Measurements from ENCODE around the gene DCBLD1.

The DCBLD1 gene

GRCh38 chr6:117552618-117553017 is 70.1 kb downstream of the DCBLD1 start:
- no peak overlapping the region for H3K27ac ChIP-seq (ENCODE audit: low read length)
- H3K9ac ChIP-seq (ENCODE audit: low read depth, low read length) = no peak overlapping the region
- no peaks in the 10 kb centered on the region for H3K9me3 ChIP-seq (ENCODE audit: insufficient read depth, low read depth, low read length)
- H3K4me1 ChIP-seq (ENCODE audit: insufficient read depth, low read length) = peaks cover 15% of the 10 kb centered on the region
- no peaks in the 10 kb centered on the region for H3K27me3 ChIP-seq (ENCODE audit: insufficient read depth, low read length)
- no peaks in the 10 kb centered on the region for H3K36me3 ChIP-seq (ENCODE audit: insufficient read depth, low read depth, low read length)
- no peak overlapping the region for H3K4me3 ChIP-seq (ENCODE audit: low read length)

DNA sequence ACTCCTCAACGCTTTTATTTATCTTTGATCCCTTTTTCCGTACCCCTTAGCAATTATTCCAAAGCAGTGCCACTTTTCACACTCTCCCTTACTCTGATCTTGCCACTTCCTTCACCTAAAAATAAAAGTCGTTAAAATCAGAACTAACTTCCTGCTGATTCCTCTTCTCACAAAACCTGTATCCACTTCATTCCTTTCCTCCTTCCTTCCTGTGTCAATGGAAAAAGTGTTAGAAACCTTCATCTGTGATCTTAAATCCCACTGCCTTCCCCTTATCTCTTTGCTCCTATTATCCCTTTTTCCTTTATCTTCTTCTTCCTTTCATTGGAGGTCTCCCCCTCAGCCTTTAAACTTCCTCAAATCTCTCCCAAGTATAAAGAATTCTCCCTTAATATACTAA is 70.7 kb downstream of the DCBLD1 start:
- Histone ChIP-seq H3K9me3 (ENCODE audit: insufficient read depth, low read depth, low read length) (no peaks in the 10 kb centered on the region), H3K27ac (ENCODE audit: low read length) (no peak overlapping the region), H3K27me3 (ENCODE audit: insufficient read depth, low read length) (no peaks in the 10 kb centered on the region), H3K4me1 (ENCODE audit: insufficient read depth, low read length) (peaks cover 15% of the 10 kb centered on the region), H3K9ac (ENCODE audit: low read depth, low read length) (no peak overlapping the region), H3K36me3 (ENCODE audit: insufficient read depth, low read depth, low read length) (no peaks in the 10 kb centered on the region), H3K4me3 (ENCODE audit: low read length) (no peak overlapping the region)

DNA sequence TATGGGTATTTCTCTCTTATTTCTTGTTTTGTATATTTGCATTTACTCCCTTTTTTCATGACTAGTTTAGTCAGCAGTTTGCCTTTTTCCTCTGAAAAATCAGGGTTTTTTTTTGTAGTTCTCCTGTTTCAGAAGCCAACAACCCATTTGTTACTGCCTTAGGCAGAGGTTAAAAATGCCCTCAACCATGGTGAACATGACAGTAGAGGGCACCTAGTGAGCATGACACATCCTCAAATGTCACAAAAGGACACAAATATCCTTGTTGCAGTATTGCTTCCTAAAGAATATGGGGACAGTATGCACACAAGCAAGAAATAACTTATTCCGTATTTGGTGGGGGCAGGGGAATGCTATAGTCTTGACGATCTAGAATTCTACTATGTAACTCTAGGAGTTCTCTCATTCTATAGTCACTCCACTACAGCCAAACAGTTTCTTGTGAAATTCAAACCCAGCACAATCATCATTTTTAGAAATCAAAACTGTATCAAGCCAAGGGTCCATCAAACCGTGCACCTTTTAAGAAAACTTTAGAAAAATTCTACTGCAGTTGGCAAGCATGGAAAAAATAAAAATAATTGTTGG is 72.9 kb downstream of the DCBLD1 start:
- no peak overlapping the region for H3K9ac ChIP-seq (ENCODE audit: low read depth, low read length)
- no peaks in the 10 kb centered on the region for H3K9me3 ChIP-seq (ENCODE audit: insufficient read depth, low read depth, low read length)
- peaks cover 2% of the 10 kb centered on the region for H3K4me1 ChIP-seq (ENCODE audit: insufficient read depth, low read length)
- no peak overlapping the region for H3K4me3 ChIP-seq (ENCODE audit: low read length)
- no peak overlapping the region for H3K27ac ChIP-seq (ENCODE audit: low read length)
- no peaks in the 10 kb centered on the region for H3K36me3 ChIP-seq (ENCODE audit: insufficient read depth, low read depth, low read length)
- H3K27me3 ChIP-seq (ENCODE audit: insufficient read depth, low read length) = no peaks in the 10 kb centered on the region

GRCh38 chr6:117555882-117556498 is 73.5 kb downstream of the DCBLD1 start:
- H3K36me3 ChIP-seq (ENCODE audit: insufficient read depth, low read depth, low read length) = no peaks in the 10 kb centered on the region
- H3K27ac ChIP-seq (ENCODE audit: low read length) = no peak overlapping the region
- no peak overlapping the region for H3K9ac ChIP-seq (ENCODE audit: low read depth, low read length)
- H3K4me3 ChIP-seq (ENCODE audit: low read length) = no peak overlapping the region
- H3K9me3 ChIP-seq (ENCODE audit: insufficient read depth, low read depth, low read length) = no peaks in the 10 kb centered on the region
- no peaks in the 10 kb centered on the region for H3K4me1 ChIP-seq (ENCODE audit: insufficient read depth, low read length)
- H3K27me3 ChIP-seq (ENCODE audit: insufficient read depth, low read length) = no peaks in the 10 kb centered on the region

DNA sequence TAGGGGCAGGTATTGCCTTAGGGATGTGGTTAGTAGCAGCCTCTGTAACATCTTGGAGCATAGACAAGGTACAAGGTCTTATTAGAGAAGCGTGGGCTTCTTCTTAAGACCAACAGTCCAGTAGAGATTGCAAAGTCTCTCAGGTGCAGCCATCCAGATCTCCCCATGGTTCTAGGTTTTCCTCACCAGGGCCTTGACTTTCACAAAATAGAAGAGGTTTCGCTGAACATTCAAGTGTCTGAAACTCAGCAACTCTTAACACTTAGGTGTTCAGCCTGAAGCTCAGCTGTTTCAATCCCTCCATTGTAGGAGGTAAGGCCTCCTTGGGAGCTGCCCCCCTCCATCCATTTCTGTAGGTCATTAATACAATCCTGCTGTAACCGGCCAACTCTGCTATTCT is 75.5 kb downstream of the DCBLD1 start:
- no peaks in the 10 kb centered on the region for H3K4me1 ChIP-seq (ENCODE audit: insufficient read depth, low read length)
- H3K27ac ChIP-seq (ENCODE audit: low read length) = no peak overlapping the region
- no peak overlapping the region for H3K9ac ChIP-seq (ENCODE audit: low read depth, low read length)
- H3K36me3 ChIP-seq (ENCODE audit: insufficient read depth, low read depth, low read length) = peaks cover 4% of the 10 kb centered on the region
- no peak overlapping the region for H3K4me3 ChIP-seq (ENCODE audit: low read length)
- no peaks in the 10 kb centered on the region for H3K27me3 ChIP-seq (ENCODE audit: insufficient read depth, low read length)
- no peaks in the 10 kb centered on the region for H3K9me3 ChIP-seq (ENCODE audit: insufficient read depth, low read depth, low read length)

GRCh38 chr6:117558818-117559217 is 76.3 kb downstream of the DCBLD1 start:
- no peak overlapping the region for H3K4me3 ChIP-seq (ENCODE audit: low read length)
- H3K9me3 ChIP-seq (ENCODE audit: insufficient read depth, low read depth, low read length) = no peaks in the 10 kb centered on the region
- H3K9ac ChIP-seq (ENCODE audit: low read depth, low read length) = no peak overlapping the region
- H3K27ac ChIP-seq (ENCODE audit: low read length) = no peak overlapping the region
- H3K36me3 ChIP-seq (ENCODE audit: insufficient read depth, low read depth, low read length) = peaks cover 9% of the 10 kb centered on the region
- H3K27me3 ChIP-seq (ENCODE audit: insufficient read depth, low read length) = no peaks in the 10 kb centered on the region
- H3K4me1 ChIP-seq (ENCODE audit: insufficient read depth, low read length) = no peaks in the 10 kb centered on the region

DNA sequence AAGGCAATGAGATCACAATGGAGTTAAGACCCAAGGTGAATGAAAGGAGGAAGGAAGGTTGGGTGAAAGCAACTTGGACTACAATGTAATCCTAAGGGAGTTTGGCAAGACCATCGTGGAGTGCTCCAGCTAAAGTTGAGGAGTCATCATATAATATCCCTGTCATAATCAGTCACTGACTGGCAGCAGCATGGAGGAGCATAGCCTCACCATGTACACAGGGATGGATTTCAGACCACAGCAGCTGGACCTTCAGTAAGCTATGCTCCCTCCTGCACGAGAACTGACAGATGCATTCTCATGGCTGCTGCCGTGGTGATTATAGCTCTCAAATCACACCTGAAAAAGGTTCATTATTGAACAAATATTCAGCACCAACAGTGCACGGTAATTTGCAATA is 76.8 kb downstream of the DCBLD1 start:
- H3K4me3 ChIP-seq (ENCODE audit: low read length) = no peak overlapping the region
- H3K9ac ChIP-seq (ENCODE audit: low read depth, low read length) = no peak overlapping the region
- H3K27me3 ChIP-seq (ENCODE audit: insufficient read depth, low read length) = no peaks in the 10 kb centered on the region
- no peaks in the 10 kb centered on the region for H3K4me1 ChIP-seq (ENCODE audit: insufficient read depth, low read length)
- H3K27ac ChIP-seq (ENCODE audit: low read length) = no peak overlapping the region
- H3K36me3 ChIP-seq (ENCODE audit: insufficient read depth, low read depth, low read length) = peaks cover 9% of the 10 kb centered on the region
- no peaks in the 10 kb centered on the region for H3K9me3 ChIP-seq (ENCODE audit: insufficient read depth, low read depth, low read length)

DNA sequence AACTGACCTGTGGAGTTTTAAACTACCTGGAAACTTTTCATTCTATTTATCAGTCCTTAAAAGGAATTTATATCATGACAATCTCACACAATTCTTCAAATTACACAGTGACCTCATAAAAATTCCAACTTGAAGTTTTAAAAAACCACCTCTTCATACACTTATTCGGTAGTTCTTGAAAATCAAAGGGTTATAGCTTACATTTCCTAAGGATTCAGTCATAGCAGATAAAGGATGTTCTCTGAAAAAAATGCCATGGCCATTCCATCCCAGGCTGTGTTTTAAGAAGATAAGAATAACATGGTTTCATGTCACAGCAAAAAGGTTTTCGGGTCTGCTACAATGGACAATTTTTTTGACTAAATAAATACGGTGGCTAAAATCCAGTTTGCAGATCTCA is 78.7 kb downstream of the DCBLD1 start:
- Histone ChIP-seq H3K27ac (ENCODE audit: low read length) (no peak overlapping the region), H3K4me1 (ENCODE audit: insufficient read depth, low read length) (no peaks in the 10 kb centered on the region), H3K36me3 (ENCODE audit: insufficient read depth, low read depth, low read length) (peaks cover 25% of the 10 kb centered on the region)

GRCh38 chr6:117564681-117565080 is 82.2 kb downstream of the DCBLD1 start:
- Histone ChIP-seq H3K9ac (ENCODE audit: low read depth, low read length) (no peak overlapping the region), H3K27ac (ENCODE audit: low read length) (no peak overlapping the region), H3K36me3 (ENCODE audit: insufficient read depth, low read depth, low read length) (peaks cover 45% of the 10 kb centered on the region), H3K4me1 (ENCODE audit: insufficient read depth, low read length) (no peaks in the 10 kb centered on the region), H3K4me3 (ENCODE audit: low read length) (no peak overlapping the region), H3K27me3 (ENCODE audit: insufficient read depth, low read length) (no peaks in the 10 kb centered on the region), H3K9me3 (ENCODE audit: insufficient read depth, low read depth, low read length) (no peaks in the 10 kb centered on the region)

More for the DNA sequence above, 78.7 kb downstream of the DCBLD1 start:
- Histone ChIP-seq H3K9me3 (ENCODE audit: insufficient read depth, low read depth, low read length) (no peaks in the 10 kb centered on the region), H3K4me3 (ENCODE audit: low read length) (no peak overlapping the region), H3K27me3 (ENCODE audit: insufficient read depth, low read length) (no peaks in the 10 kb centered on the region), H3K9ac (ENCODE audit: low read depth, low read length) (no peak overlapping the region)

GRCh38 chr6:117568247-117568646 is 85.8 kb downstream of the DCBLD1 start:
- Histone ChIP-seq H3K36me3 (ENCODE audit: insufficient read depth, low read depth, low read length) (peaks cover 42% of the 10 kb centered on the region), H3K27me3 (ENCODE audit: insufficient read depth, low read length) (no peaks in the 10 kb centered on the region), H3K9ac (ENCODE audit: low read depth, low read length) (no peak overlapping the region), H3K27ac (ENCODE audit: low read length) (no peak overlapping the region), H3K9me3 (ENCODE audit: insufficient read depth, low read depth, low read length) (no peaks in the 10 kb centered on the region), H3K4me1 (ENCODE audit: insufficient read depth, low read length) (no peaks in the 10 kb centered on the region), H3K4me3 (ENCODE audit: low read length) (no peak overlapping the region)

DNA sequence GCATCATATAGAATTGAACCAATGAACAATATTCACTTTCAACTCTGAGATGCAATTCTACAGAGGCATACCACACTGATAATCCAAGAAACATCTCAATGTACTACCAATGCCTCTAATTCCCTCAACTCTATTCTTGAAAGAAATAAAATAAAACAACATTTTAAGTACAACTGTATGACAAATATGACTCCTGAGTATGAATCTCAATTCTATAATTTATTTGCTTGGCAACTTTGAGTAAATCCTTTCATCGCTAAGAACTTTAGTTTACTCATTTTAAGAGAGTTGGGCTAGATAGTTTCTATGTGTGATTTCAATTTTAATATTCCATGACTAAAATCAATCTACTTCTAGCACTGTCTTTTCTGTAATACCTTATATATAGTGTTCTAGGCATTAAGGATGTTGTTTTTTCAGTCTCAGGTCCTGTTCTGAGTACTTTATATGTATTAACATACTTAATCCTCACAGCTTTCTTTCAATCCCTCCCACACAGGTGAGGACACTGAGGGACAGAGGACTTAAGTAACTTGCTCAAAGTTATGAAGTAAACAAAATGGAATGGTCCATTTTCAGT is 86.4 kb downstream of the DCBLD1 start:
- Histone ChIP-seq H3K27ac (ENCODE audit: low read length) (no peak overlapping the region), H3K27me3 (ENCODE audit: insufficient read depth, low read length) (no peaks in the 10 kb centered on the region), H3K36me3 (ENCODE audit: insufficient read depth, low read depth, low read length) (peaks cover 40% of the 10 kb centered on the region), H3K9me3 (ENCODE audit: insufficient read depth, low read depth, low read length) (no peaks in the 10 kb centered on the region), H3K4me3 (ENCODE audit: low read length) (no peak overlapping the region), H3K4me1 (ENCODE audit: insufficient read depth, low read length) (no peaks in the 10 kb centered on the region), H3K9ac (ENCODE audit: low read depth, low read length) (no peak overlapping the region)

DNA sequence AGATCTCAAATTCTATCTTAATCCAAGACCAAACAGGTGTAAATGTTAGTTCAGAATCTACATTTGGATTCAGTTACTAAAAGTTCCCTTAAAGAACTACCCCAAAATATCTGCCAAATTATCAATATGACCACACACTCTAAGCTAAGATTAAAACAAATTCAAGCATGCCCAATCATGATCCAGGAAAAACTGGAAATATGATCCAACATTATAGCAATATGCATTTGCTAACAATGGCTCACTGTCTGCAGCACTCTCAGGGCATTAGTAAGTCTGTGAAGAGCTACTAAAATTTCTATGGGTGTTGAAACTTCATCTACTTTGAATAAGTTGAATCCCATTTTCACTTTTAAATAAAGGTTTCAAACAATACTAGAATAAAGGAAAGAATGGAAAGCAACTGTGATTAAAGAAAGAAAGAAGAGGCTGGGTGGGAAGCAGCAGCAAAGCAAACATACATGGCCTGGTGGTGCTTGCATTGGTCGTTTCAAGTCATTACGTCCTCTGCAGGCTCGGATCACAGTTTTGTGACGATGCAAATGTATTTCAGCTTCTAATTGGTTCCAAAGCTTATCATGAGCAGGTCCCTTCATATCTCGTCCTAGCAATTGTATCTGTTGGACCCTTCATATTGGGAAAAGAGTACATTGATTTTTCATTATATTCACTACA is 90.7 kb downstream of the DCBLD1 start:
- Histone ChIP-seq H3K36me3 (ENCODE audit: insufficient read depth, low read depth, low read length) (peaks cover 24% of the 10 kb centered on the region), H3K9ac (ENCODE audit: low read depth, low read length) (no peak overlapping the region), H3K27ac (ENCODE audit: low read length) (no peak overlapping the region), H3K27me3 (ENCODE audit: insufficient read depth, low read length) (no peaks in the 10 kb centered on the region), H3K4me1 (ENCODE audit: insufficient read depth, low read length) (no peaks in the 10 kb centered on the region), H3K9me3 (ENCODE audit: insufficient read depth, low read depth, low read length) (no peaks in the 10 kb centered on the region), H3K4me3 (ENCODE audit: low read length) (no peak overlapping the region)

Data from iPS-20b (cell line).